Endothelial cell (in vitro differentiated cells): ENCODE data around the gene CYFIP1. TPM values are rescaled to one million over a fixed set of nuclear protein-coding genes. Genes with fewer than 3 reads are reported as not detected.

Source experiments
- DNase-seq: peaks from one replicate; pipeline ENCODE4 v3.0.0; 2021; ENCODE audit warnings: low spot score
- H3K27ac Mint-ChIP-seq: one replicate; pipeline ENCODE4 v1.8.0; 2021; ENCODE audit warnings: mixed read lengths, inconsistent platforms; ENCODE audit not compliant: unreplicated experiment
- H3K27me3 Mint-ChIP-seq: one replicate; pipeline ENCODE4 v1.8.0; 2021; ENCODE audit warnings: mild to moderate bottlenecking, moderate library complexity, mixed read lengths, inconsistent platforms; ENCODE audit not compliant: unreplicated experiment
- H3K36me3 Mint-ChIP-seq: one replicate; pipeline ENCODE4 v1.8.0; 2021; ENCODE audit warnings: mild to moderate bottlenecking, low read depth, mixed read lengths, inconsistent platforms; ENCODE audit not compliant: unreplicated experiment
- H3K4me1 Mint-ChIP-seq: one replicate; pipeline ENCODE4 v1.8.0; 2021; ENCODE audit warnings: mild to moderate bottlenecking, mixed read lengths, inconsistent platforms; ENCODE audit not compliant: unreplicated experiment
- H3K4me3 Mint-ChIP-seq: one replicate; pipeline ENCODE4 v1.8.0; 2021; ENCODE audit warnings: mild to moderate bottlenecking, mixed read lengths, inconsistent platforms; ENCODE audit not compliant: unreplicated experiment
- H3K9me3 Mint-ChIP-seq: one replicate; pipeline ENCODE4 v1.8.0; 2021; ENCODE audit warnings: mixed read lengths, inconsistent platforms; ENCODE audit not compliant: unreplicated experiment
- CTCF ChIP-seq: fragments of 200-600 bp; sonication (generic); IDR thresholded peaks from one replicate; pipeline ENCODE4 v1.5.0; 2021; ENCODE audit warnings: antibody characterized with exemption; ENCODE audit not compliant: unreplicated experiment
- total RNA-seq: library from RNA; stranded (reverse); fragmentation: NEBNext Ultra II Directional; extraction: Animal tissue kit (Norgen Biotek cat#: 25700); gene quantifications from one replicate; pipeline ENCODE4 v1.2.1, GENCODE V29; 2021; ENCODE audit not compliant: unreplicated experiment

CYFIP1 gene
- total RNA-seq, 1 donor from 2014 or later = 154 TPM

GRCh38 chr15:22845289-22845900 is 134.8 kb downstream of the CYFIP1 start:
- H3K27me3 Mint-ChIP-seq = peaks cover 3% of the 10 kb centered on the region
- H3K36me3 Mint-ChIP-seq = peaks cover 20% of the 10 kb centered on the region
- H3K27ac Mint-ChIP-seq = no peak overlapping the region
- TF ChIP-seq CTCF = no peak
- H3K4me3 Mint-ChIP-seq = no peak overlapping the region
- no peak for DNase-seq
- no peaks in the 10 kb centered on the region for H3K9me3 Mint-ChIP-seq
- peaks cover 18% of the 10 kb centered on the region for H3K4me1 Mint-ChIP-seq

GRCh38 chr15:22844421-22845288 is 135.5 kb downstream of the CYFIP1 start:
- TF ChIP-seq CTCF = no peak
- Mint-ChIP-seq H3K4me3 (peak overlapping the region; percentile 3), H3K27me3 (peaks cover 4% of the 10 kb centered on the region), H3K9me3 (no peaks in the 10 kb centered on the region), H3K4me1 (peaks cover 18% of the 10 kb centered on the region), H3K27ac (no peak overlapping the region), H3K36me3 (peaks cover 21% of the 10 kb centered on the region)
- no peak for DNase-seq

- H3K9me3 Mint-ChIP-seq = no peaks in the 10 kb centered on the region
- peak overlapping the region; percentile 98 for H3K4me3 Mint-ChIP-seq
- DNase-seq = no peak
- peaks cover 4% of the 10 kb centered on the region for H3K27me3 Mint-ChIP-seq
- peaks cover 13% of the 10 kb centered on the region for H3K36me3 Mint-ChIP-seq
- TF ChIP-seq CTCF = no peak
- H3K4me1 Mint-ChIP-seq = peaks cover 22% of the 10 kb centered on the region
- H3K27ac Mint-ChIP-seq = peak overlapping the region; percentile 97
Measured at GRCh38 chr15:22839046-22839695, 141.0 kb downstream of the CYFIP1 start.

- H3K4me3 Mint-ChIP-seq = peak within 1 kb of the TSS; percentile 98
- peaks cover 22% of the 10 kb centered on the region for H3K4me1 Mint-ChIP-seq
- peaks cover 4% of the 10 kb centered on the region for H3K27me3 Mint-ChIP-seq
- peaks cover 13% of the 10 kb centered on the region for H3K36me3 Mint-ChIP-seq
- H3K9me3 Mint-ChIP-seq = no peaks in the 10 kb centered on the region
- H3K27ac Mint-ChIP-seq = peak within 1 kb of the TSS; percentile 97
- TF ChIP-seq CTCF = no peak
- DNase-seq = peak; percentile 99
Measured at GRCh38 chr15:22838292-22839042, 141.7 kb downstream of the CYFIP1 start, which contains the start of gene NIPA2. NIPA2 (plus strand) TSS chr15:22838666; CDS start chr15:22851732, 13,066 bp downstream.
